GM13977 (cell line): ENCODE results near the gene PODXL.

Experiments
- DNase-seq: peaks from one replicate; pipeline ENCODE4 v3.0.0; 2012; ENCODE audit warnings: low spot score
- CTCF ChIP-seq: IDR thresholded peaks from 2 replicates; pipeline ENCODE4 v1.5.1; 2012; ENCODE audit warnings: mild to moderate bottlenecking, control low read depth; ENCODE audit not compliant: insufficient read depth; ENCODE audit errors: extremely low read depth, missing control alignments
- in situ Hi-C: fragments of 300-500 bp; cut with MboI; formaldehyde crosslinking; loops from one replicate; pipeline ENCODE4 v1.12.0; 2022; ENCODE audit warnings: low sequenced_read_pairs, low pct_unique_long_range_greater_than_20kb, mixed read lengths, inconsistent platforms; ENCODE audit not compliant: unreplicated experiment

PODXL gene

DNA sequence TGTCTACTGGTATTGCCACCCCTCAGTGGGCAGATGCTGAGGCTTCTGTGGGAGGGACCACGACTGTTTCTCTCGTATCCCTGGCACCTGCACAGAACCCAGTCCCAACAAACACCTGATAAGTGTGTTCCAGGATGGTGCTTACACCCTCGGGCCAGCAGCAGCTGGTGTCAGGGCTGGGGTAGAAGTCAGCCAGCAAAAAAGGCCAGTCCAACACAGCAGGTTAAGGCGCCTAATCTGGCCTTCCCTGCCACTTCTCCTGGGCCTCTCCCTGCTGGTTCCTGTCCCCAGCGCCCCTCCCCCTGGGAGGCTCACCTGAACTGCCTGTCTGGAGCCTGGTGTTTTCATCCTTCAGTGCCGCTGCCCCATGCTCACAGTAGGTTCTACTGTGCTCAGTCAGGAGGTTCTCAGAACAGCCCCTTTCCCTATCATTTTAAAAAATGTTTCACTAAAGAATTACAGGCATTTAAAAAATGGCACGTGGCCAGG lies 20.0 kb downstream of the PODXL start:
- no peak for TF ChIP-seq CTCF
- DNase-seq = no peak
- in situ Hi-C loops = no loop called here

GRCh38 chr7:131533566-131534561 lies 22.6 kb downstream of the PODXL start:
- in situ Hi-C loops = no loop called here
- no peak for TF ChIP-seq CTCF

GRCh38 chr7:131533151-131533559 lies 23.3 kb downstream of the PODXL start:
- DNase-seq = no peak
- in situ Hi-C loops = no loop called here
- TF ChIP-seq CTCF = no peak

More at GRCh38 chr7:131533566-131534561, 22.6 kb downstream of the PODXL start:
- DNase-seq = no peak

DNA sequence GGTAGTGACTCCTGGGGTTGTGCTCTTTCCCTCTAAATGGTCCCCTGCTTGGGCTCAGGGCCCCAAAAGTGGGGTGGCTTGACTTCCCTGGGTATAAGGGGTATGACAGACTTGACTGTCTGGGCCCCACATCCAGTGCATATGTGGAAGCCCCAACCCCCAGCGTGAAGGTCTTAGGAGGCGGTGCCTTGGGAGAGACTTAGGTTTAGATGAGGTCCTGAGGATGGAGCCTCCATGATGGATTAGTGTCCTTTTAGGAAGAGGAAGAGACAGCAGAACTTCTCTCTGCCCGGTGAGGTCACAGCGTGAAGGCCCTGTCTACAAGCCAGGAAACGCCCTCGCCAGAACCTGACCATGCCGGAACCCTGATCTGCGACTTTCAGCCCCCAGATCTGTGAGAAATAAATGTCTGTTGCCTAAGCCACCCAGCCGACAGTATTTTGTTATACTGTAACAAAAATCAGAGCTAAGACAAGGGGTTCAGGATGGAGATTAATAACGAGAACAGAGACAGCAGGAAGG lies 23.8 kb downstream of the PODXL start:
- no peak for DNase-seq
- no peak for TF ChIP-seq CTCF
- in situ Hi-C loops = no loop called here

- in situ Hi-C loops = no loop called here
- no peak for TF ChIP-seq CTCF
- DNase-seq = no peak
These were observed 26.3 kb downstream of the PODXL start for GRCh38 chr7:131530137-131530536.

- no peak for TF ChIP-seq CTCF
- in situ Hi-C loops = no loop called here
- no peak for DNase-seq
These were observed 26.8 kb downstream of the PODXL start for GRCh38 chr7:131529617-131530016.
